ENCODE results near the gene RAPGEF2. TPM values are rescaled to one million over a fixed set of nuclear protein-coding genes. Genes with fewer than 3 reads are reported as not detected.

RAPGEF2 gene
- polyA plus RNA-seq, 1 experiment: 19.6 TPM

DNA sequence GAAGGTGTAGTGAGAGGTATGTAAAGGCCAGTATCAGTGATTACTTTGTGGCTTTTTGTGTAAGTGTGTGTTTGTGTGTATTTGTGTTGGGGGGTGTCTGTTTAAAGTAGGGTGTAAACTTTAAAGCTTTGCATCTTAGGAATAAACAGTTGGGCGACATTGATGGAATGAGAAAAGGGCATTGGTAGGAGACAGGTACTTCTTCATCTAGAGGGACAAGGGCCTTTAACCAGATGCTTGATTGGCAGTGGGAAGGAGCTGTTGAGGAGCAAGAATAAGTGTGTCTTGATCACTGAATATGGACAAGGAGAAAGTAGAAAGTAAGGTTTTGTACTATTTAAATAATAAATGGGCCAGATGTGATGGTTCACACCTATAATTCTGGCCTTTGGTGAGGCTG, 48.8 kb downstream of the RAPGEF2 start:
- CTCF ChIA-PET: no interaction called here
- DNase-seq (ENCODE audit: low read depth): no peak
- no peaks in the 10 kb centered on the region for H3K36me3 ChIP-seq (ENCODE audit: control insufficient read depth, insufficient read depth, low read length)
- no peak overlapping the region for H3K4me3 ChIP-seq (ENCODE audit: low read depth, low read length)
- H3K27me3 ChIP-seq (ENCODE audit: control insufficient read depth, insufficient read depth, low read length): no peaks in the 10 kb centered on the region
- TF ChIP-seq, protein P1, sequence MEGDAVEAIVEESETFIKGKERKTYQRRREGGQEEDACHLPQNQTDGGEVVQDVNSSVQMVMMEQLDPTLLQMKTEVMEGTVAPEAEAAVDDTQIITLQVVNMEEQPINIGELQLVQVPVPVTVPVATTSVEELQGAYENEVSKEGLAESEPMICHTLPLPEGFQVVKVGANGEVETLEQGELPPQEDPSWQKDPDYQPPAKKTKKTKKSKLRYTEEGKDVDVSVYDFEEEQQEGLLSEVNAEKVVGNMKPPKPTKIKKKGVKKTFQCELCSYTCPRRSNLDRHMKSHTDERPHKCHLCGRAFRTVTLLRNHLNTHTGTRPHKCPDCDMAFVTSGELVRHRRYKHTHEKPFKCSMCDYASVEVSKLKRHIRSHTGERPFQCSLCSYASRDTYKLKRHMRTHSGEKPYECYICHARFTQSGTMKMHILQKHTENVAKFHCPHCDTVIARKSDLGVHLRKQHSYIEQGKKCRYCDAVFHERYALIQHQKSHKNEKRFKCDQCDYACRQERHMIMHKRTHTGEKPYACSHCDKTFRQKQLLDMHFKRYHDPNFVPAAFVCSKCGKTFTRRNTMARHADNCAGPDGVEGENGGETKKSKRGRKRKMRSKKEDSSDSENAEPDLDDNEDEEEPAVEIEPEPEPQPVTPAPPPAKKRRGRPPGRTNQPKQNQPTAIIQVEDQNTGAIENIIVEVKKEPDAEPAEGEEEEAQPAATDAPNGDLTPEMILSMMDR (IDR thresholded peaks at IDR 0.05; ENCODE audit: insufficient read depth, low read depth, low read length): no peak
- POLR2A ChIA-PET: no interaction called here

DNA sequence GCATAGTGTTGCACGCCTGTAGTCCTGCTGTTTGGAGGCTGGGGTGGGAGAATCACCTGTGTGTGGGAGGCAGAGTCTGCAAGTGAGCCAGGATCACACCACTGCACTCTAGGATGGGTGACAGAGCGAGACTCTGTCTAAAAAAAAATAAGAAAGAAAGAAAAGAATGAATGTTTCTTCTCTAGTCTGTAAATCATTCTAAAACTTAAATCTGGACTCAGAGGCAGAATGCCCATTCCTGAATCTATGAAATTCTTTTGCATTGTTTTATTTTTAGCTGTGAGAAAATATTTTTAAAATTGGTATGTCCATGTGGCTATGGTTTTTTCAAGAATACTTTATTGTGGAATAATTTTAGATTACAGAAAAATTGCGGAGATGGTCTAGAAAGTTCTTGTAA, 49.3 kb downstream of the RAPGEF2 start:
- no peaks in the 10 kb centered on the region for H3K36me3 ChIP-seq (ENCODE audit: control insufficient read depth, insufficient read depth, low read length)

DNA sequence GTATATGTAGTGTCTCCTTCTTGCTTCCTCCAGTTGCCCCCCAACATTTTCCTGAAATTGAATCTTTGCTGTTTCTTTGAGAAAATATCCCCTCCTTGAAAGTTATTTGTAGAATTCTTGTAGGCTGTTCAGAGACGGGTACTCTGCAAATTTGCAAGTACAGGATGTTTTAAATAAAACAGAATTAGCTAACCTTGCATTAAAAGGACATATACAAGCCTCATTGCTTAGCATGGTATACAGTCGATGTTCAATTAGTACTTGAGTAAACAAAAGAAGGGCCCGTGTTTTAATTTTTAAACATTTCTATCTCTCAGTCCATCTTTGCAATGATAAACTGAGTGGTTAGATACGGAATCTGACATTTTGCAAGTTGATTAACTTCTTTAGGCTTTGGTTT, 50.8 kb downstream of the RAPGEF2 start:
- H3K4me3 ChIP-seq (ENCODE audit: low read depth, low read length): no peak overlapping the region
- ChIA-PET CTCF (no interaction called here), POLR2A (no interaction called here)
- H3K27me3 ChIP-seq (ENCODE audit: control insufficient read depth, insufficient read depth, low read length): no peaks in the 10 kb centered on the region
- no peak for DNase-seq (ENCODE audit: low read depth)
- TF ChIP-seq, protein P1 (IDR thresholded peaks at IDR 0.05; ENCODE audit: insufficient read depth, low read depth, low read length): no peak
- no peaks in the 10 kb centered on the region for H3K36me3 ChIP-seq (ENCODE audit: control insufficient read depth, insufficient read depth, low read length)

More for the DNA sequence above, 49.3 kb downstream of the RAPGEF2 start:
- DNase-seq (ENCODE audit: low read depth): no peak
- TF ChIP-seq, protein P1 (IDR thresholded peaks at IDR 0.05; ENCODE audit: insufficient read depth, low read depth, low read length): no peak
- no peak overlapping the region for H3K4me3 ChIP-seq (ENCODE audit: low read depth, low read length)
- POLR2A ChIA-PET: no interaction called here
- H3K27me3 ChIP-seq (ENCODE audit: control insufficient read depth, insufficient read depth, low read length): no peaks in the 10 kb centered on the region
- CTCF ChIA-PET: no interaction called here

DNA sequence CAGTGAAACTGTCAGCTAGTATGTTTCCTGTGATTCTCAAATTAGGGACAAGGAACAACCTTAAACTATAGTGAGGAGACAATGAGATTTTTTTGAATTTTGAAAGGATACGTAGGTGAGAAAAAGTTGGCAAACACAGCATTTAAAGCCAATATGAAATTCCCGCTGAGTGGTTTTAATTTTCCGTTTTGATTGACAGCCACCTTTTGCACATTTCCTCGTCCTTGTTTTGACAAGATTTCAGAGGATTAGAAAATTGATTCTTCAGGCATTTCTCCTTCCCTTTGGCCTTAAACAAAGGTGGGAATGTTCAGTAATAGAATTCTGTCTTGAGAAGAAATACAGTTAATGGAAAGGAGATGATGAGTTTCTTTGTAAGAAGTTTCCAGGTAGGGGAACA, 52.2 kb downstream of the RAPGEF2 start:
- POLR2A ChIA-PET: no interaction called here
- CTCF ChIA-PET: no interaction called here
- no peak for DNase-seq (ENCODE audit: low read depth)
- Histone ChIP-seq H3K36me3 (ENCODE audit: control insufficient read depth, insufficient read depth, low read length) (no peaks in the 10 kb centered on the region), H3K27me3 (ENCODE audit: control insufficient read depth, insufficient read depth, low read length) (no peaks in the 10 kb centered on the region), H3K4me3 (ENCODE audit: low read depth, low read length) (no peak overlapping the region)
- TF ChIP-seq, protein P1 (IDR thresholded peaks at IDR 0.05; ENCODE audit: insufficient read depth, low read depth, low read length): no peak

DNA sequence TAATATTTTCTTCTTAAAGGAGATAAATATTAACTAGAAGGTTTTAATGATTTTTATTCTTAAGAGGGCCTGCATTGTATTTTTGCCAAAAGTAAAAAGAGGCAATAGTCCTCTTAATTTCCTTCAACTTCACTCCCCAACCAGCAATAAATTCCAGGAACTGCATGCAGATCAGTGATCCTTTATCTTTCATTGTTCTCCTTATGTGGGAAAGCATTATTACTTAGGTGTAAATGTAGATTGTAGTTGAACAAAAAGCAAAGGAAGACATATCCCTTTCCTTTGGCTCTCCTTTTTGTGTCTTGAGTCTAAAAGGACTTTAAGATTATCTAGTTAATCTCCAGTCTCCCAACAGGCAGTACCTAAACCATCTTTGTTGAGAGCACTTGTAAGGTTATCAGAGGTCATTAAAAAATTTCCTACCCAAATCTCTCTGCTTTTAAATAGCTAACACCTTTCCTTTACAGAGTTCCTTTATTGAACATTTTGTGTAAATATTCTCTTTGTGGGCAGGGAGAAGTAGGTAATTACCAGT, 55.3 kb downstream of the RAPGEF2 start:
- H3K27me3 ChIP-seq (ENCODE audit: control insufficient read depth, insufficient read depth, low read length): no peaks in the 10 kb centered on the region
- no peak overlapping the region for H3K4me3 ChIP-seq (ENCODE audit: low read depth, low read length)
- POLR2A ChIA-PET: no interaction called here
- TF ChIP-seq, protein P1 (IDR thresholded peaks at IDR 0.05; ENCODE audit: insufficient read depth, low read depth, low read length): no peak
- CTCF ChIA-PET: no interaction called here
- no peak for DNase-seq (ENCODE audit: low read depth)
- H3K36me3 ChIP-seq (ENCODE audit: control insufficient read depth, insufficient read depth, low read length): no peaks in the 10 kb centered on the region
